Retinal pigment epithelial cell (primary cell): ENCODE measurements around the gene SAP25.
A peak's percentile ranks its signal among the peaks of the same experiment; 100 is the strongest.
"Not testable (repeated sequence)": the region's sequence is repeated elsewhere in the genome, so short reads cannot be mapped to it uniquely, and the experiment has no call there.

Experiments used
- DNase-seq: peaks from one replicate; pipeline ENCODE4 v3.0.0-alpha.2; 2010; ENCODE audit warnings: low read depth
- H3K4me3 ChIP-seq: 2 replicates; pipeline ENCODE4 v1.5.1; 2011; ENCODE audit warnings: mild to moderate bottlenecking, low read length, control low read depth, moderate library complexity
- TF ChIP-seq, protein P1 (sequence below): conservative IDR thresholded peaks from 2 replicates; pipeline ENCODE4 v1.5.1; 2011; ENCODE audit warnings: low read depth, low read length, control low read depth, inconsistent platforms

The SAP25 gene

GRCh38 chr7:100568896-100569844 lies 4.5 kb downstream of the SAP25 start:
- TF ChIP-seq, protein P1, sequence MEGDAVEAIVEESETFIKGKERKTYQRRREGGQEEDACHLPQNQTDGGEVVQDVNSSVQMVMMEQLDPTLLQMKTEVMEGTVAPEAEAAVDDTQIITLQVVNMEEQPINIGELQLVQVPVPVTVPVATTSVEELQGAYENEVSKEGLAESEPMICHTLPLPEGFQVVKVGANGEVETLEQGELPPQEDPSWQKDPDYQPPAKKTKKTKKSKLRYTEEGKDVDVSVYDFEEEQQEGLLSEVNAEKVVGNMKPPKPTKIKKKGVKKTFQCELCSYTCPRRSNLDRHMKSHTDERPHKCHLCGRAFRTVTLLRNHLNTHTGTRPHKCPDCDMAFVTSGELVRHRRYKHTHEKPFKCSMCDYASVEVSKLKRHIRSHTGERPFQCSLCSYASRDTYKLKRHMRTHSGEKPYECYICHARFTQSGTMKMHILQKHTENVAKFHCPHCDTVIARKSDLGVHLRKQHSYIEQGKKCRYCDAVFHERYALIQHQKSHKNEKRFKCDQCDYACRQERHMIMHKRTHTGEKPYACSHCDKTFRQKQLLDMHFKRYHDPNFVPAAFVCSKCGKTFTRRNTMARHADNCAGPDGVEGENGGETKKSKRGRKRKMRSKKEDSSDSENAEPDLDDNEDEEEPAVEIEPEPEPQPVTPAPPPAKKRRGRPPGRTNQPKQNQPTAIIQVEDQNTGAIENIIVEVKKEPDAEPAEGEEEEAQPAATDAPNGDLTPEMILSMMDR: peak; percentile 51
- H3K4me3 ChIP-seq: peak overlapping the region; percentile 22
- no peak for DNase-seq

- H3K4me3 ChIP-seq: no peak overlapping the region
- TF ChIP-seq, protein P1: no peak
- no peak for DNase-seq
These were observed 5.4 kb downstream of the SAP25 start for GRCh38 chr7:100568176-100568895.

DNA sequence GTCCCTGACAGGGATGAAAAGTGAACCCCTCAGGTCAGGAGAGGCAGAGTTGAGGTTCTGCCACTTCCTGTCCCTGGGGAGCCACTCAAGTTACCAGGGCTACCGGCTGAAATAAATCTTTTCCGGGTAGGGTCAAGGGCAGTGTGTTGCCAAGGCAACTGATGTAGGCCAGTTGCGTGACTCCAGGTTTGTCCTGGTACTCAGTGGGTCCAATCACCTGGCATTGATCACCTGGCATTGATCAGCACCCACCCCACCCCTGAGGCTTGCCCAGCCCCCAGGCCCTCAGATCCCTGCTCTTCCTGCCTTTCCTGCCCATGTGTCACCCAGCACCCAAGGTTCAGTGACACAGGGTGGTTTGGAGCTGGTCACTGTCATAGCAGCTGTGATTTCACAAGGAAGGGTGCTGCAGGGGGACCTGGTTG lies 5.9 kb downstream of the SAP25 start:
- TF ChIP-seq, protein P1: no peak
- no peak for DNase-seq
- H3K4me3 ChIP-seq: no peak overlapping the region

DNA sequence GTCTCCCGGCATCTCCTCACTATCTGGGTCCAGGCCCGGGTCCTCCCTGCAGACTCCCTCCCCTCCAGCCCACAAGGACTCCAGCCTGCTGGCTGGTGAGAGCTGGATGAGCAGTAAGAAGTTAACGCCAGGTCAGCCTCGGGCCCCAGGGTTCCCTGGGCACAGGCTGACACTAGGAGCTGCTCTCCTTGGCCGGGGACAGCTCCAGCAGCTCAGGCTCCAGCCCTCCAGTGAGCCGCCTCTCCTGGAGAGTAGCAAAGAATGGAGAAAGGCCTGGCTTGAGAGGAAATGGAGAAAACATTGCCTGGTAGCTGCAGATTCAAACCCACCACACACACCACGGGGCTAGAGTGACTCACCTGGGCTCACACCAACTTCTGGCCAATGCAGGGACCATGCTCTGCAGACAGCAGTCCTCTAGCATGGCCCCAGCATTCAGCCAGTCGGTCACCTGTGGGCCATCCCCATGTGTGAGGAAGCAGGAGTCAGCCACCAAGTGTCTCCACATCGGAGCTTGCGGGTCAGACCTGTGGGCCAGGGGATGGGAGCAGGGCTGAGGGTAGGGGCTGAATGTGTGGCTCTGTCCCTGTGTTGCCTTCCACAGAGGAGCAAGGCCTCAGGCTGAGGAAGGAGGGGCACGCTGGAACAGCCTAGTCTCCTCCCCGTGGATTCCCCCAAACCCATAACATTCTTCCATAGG lies 6.5 kb downstream of the SAP25 start:
- TF ChIP-seq, protein P1: no peak
- H3K4me3 ChIP-seq: no peak overlapping the region
- DNase-seq: no peak

DNA sequence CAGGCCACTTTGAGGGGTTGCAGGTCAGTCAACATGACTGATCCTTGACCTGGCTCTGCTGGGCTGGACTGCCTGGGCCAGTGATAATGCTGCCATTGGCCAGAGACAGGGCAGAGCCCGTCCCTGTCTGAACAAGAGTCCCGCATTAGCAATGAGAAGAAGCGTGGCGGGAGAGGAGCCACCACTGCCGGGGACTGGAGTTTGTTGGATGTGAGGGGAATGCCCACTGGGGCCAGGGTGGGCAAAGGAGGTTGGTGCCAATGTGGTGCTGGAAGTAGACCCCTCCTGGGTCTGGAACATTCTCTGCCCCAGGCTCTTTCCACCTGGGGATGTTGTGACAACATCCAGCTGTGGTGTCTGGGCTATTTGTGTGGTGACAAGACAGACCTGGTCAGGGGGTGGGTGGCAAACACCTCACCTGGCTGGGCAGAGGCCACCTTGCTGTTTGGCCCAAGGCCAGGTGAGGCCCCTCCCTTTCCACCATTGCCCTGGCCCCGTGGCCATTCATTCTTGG lies 7.6 kb downstream of the SAP25 start:
- TF ChIP-seq, protein P1: no peak
- DNase-seq: no peak
- no peak overlapping the region for H3K4me3 ChIP-seq

DNA sequence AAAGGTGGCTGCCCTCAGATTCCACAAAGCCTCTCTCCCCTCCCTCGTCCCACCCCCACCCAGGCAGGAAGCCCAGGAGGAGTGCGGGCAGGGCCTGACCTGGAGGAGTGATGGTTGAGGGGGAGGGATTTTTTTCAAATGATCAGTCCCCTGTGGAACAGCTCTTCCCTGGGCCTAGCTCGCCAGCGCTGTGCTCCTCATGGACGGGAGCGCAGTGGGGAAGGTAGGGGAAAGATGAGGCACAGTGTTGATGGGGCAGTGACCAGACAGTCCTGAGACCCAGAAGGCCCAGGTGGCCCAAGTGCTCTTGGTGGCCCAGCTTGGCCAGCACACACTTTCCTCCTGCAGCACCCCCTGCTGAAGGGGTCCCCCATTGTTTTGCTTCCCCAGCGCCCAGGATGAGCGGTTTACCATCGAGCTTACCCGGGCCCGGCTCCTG lies 8.5 kb downstream of the SAP25 start:
- TF ChIP-seq, protein P1: no peak
- H3K4me3 ChIP-seq: no peak overlapping the region
- no peak for DNase-seq

DNA sequence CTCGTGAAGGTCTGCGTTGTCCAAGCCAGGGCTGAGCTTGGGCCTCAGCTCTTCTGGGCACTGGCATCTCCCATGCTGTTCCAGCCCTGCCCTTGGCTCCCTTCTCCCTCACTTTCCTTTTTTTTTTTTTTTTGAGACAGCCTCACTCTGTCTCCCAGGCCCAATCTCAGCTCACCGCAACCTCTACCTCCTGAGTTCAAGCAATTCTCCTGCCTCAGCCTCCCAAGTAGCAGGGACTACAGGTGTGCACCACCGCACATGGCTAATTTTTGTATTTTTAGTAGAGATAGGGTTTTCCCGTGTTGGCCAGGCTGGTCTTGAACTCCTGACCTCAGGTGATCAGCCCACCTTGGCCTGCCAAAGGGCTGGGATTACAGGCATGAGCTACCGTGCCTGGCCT lies 9.3 kb downstream of the SAP25 start:
- not testable (repeated sequence) for DNase-seq, H3K4me3 ChIP-seq
